Caco-2 (cell line): Measurements from ENCODE around the gene SPOUT1. TPM values are rescaled to one million over a fixed set of nuclear protein-coding genes. Genes with fewer than 3 reads are reported as not detected.
"Not testable (repeated sequence)": the region's sequence is repeated elsewhere in the genome, so short reads cannot be mapped to it uniquely, and the experiment has no call there.

ENCODE experiments used
- BruUV-seq: library from RNA; stranded (reverse); fragments of 400-500 nt; replicated peaks from 2 replicates; lab custom pipeline; 2021; lab: Mats Ljungman, UMichigan
- CTCF ChIA-PET: fragments of 300-600 bp; sonication (Branson Sonifier 250); formaldehyde crosslinking; loops from one replicate; lab custom pipeline; 2022; ENCODE audit warnings: antibody characterized with exemption; lab: Charles Lee
- POLR2A ChIA-PET: fragments of 300-600 bp; sonication (Branson Sonifier 250); formaldehyde crosslinking; loops from one replicate; lab custom pipeline; 2022; ENCODE audit warnings: antibody characterized with exemption; lab: Charles Lee
- DNase-seq, 2 experiments: peaks; one replicate each; pipeline versions ENCODE4 v3.0.0 to v3.0.0-alpha.2; 2020 to 2022
- H3K27me3 ChIP-seq: replicated peaks from 2 replicates; pipeline ENCODE4 v1.6.0; 2011; ENCODE audit warnings: low read length; ENCODE audit not compliant: control insufficient read depth, insufficient read depth
- H3K36me3 ChIP-seq: 2 replicates; pipeline ENCODE4 v1.5.1; 2011; ENCODE audit warnings: low read length; ENCODE audit not compliant: control insufficient read depth, insufficient read depth
- H3K4me1 ChIP-seq: fragments of 250-450 bp; sonication (Bioruptor Pico); 2 replicates; pipeline ENCODE4 v1.5.1; 2020; ENCODE audit warnings: mild to moderate bottlenecking
- H3K4me3 ChIP-seq: 2 replicates; pipeline ENCODE4 v1.5.1; 2011; ENCODE audit warnings: low read depth, mild to moderate bottlenecking, control low read depth, low read length
- H3K9me3 ChIP-seq: fragments of 250-450 bp; sonication (Bioruptor Pico); 2 replicates; pipeline ENCODE4 v1.5.1; 2020; ENCODE audit warnings: mild to moderate bottlenecking, moderate library complexity
- H3K27ac Mint-ChIP-seq: one replicate; pipeline ENCODE4 v1.8.0; 2022; ENCODE audit warnings: mixed read lengths; ENCODE audit not compliant: unreplicated experiment
- H3K27me3 Mint-ChIP-seq: one replicate; pipeline ENCODE4 v1.8.0; 2022; ENCODE audit warnings: mixed read lengths; ENCODE audit not compliant: insufficient read depth, unreplicated experiment
- H3K36me3 Mint-ChIP-seq: one replicate; pipeline ENCODE4 v1.8.0; 2022; ENCODE audit warnings: mild to moderate bottlenecking, mixed read lengths; ENCODE audit not compliant: insufficient read depth, unreplicated experiment
- H3K4me1 Mint-ChIP-seq: one replicate; pipeline ENCODE4 v1.8.0; 2022; ENCODE audit warnings: low read depth, mixed read lengths; ENCODE audit not compliant: unreplicated experiment
- H3K4me3 Mint-ChIP-seq: one replicate; pipeline ENCODE4 v1.8.0; 2022; ENCODE audit warnings: mild to moderate bottlenecking, moderate library complexity, mixed read lengths; ENCODE audit not compliant: unreplicated experiment
- H3K9me3 Mint-ChIP-seq: one replicate; pipeline ENCODE4 v1.8.0; 2022; ENCODE audit warnings: mixed read lengths; ENCODE audit not compliant: unreplicated experiment
- CTCF ChIP-seq, 2 experiments: fragments of 200-600 bp in 1 of 2; IDR thresholded peaks; 1 replicate in 1 of 2; 2 replicates in 1 of 2; pipeline versions ENCODE4 v1.5.1 to v1.8.0; 2011 to 2022; ENCODE audit warnings: antibody characterized with exemption in 1 of 2, control low read depth in 1 of 2, inconsistent platforms in 1 of 2, low read depth in 1 of 2, low read length in 1 of 2, mild to moderate bottlenecking in 1 of 2, moderate library complexity in 1 of 2; ENCODE audit not compliant: insufficient read depth in 1 of 2, severe bottlenecking in 1 of 2, unreplicated experiment in 1 of 2
- intact Hi-C: fragments of 100-400 bp; cut with micrococcal nuclease; formaldehyde crosslinking; loops from one replicate; pipeline ENCODE4 v1.10.0; 2022; ENCODE audit not compliant: unreplicated experiment
- total RNA-seq: library from RNA; stranded (reverse); gene quantifications from 2 replicates; pipeline ENCODE4 v1.2.3, GENCODE V29; 2022

The SPOUT1 gene
- total RNA-seq, 1 experiment from 2014 or later = 88.0 TPM

- no TSS peak for BruUV-seq
- no peak for DNase-seq
- ChIA-PET CTCF (no interaction called here), POLR2A (no interaction called here)
- H3K9me3 Mint-ChIP-seq = no peaks in the 10 kb centered on the region
- H3K9me3 ChIP-seq = no peaks in the 10 kb centered on the region
- intact Hi-C loops = no loop called here
- H3K36me3 Mint-ChIP-seq = peaks cover 27% of the 10 kb centered on the region
- no peak for TF ChIP-seq CTCF (IDR thresholded peaks at IDR 0.05; ENCODE audit: insufficient read depth in 1 of 2, low read depth in 1 of 2, low read length in 1 of 2, severe bottlenecking in 1 of 2, unreplicated experiment in 1 of 2)
- H3K4me1 ChIP-seq = no peaks in the 10 kb centered on the region
- no peaks in the 10 kb centered on the region for H3K4me1 Mint-ChIP-seq
- H3K27me3 Mint-ChIP-seq = no peaks in the 10 kb centered on the region
- no peak overlapping the region for H3K27ac Mint-ChIP-seq
- no peaks in the 10 kb centered on the region; the same call in 1 of the 2 replicates for H3K36me3 ChIP-seq
- H3K27me3 ChIP-seq = no peaks in the 10 kb centered on the region
- no peak overlapping the region for H3K4me3 ChIP-seq
- no peak overlapping the region for H3K4me3 Mint-ChIP-seq
Observed at GRCh38 chr9:128802482-128802881, 27.1 kb downstream of the SPOUT1 start.

GRCh38 chr9:128800061-128800460 lies 29.5 kb downstream of the SPOUT1 start:
- no peaks in the 10 kb centered on the region for H3K9me3 Mint-ChIP-seq
- Histone ChIP-seq H3K4me3 (no peak overlapping the region), H3K4me1 (no peaks in the 10 kb centered on the region), H3K36me3 (no peaks in the 10 kb centered on the region), H3K9me3 (no peaks in the 10 kb centered on the region), H3K27me3 (no peaks in the 10 kb centered on the region)
- TF ChIP-seq CTCF (IDR thresholded peaks at IDR 0.05; ENCODE audit: insufficient read depth in 1 of 2, low read depth in 1 of 2, low read length in 1 of 2, severe bottlenecking in 1 of 2, unreplicated experiment in 1 of 2) = no peak
- no peak overlapping the region for H3K27ac Mint-ChIP-seq
- BruUV-seq = no TSS peak
- no peaks in the 10 kb centered on the region for H3K4me1 Mint-ChIP-seq
- intact Hi-C loops = no loop called here
- H3K4me3 Mint-ChIP-seq = no peak overlapping the region
- POLR2A ChIA-PET = no interaction called here
- no peak for DNase-seq
- CTCF ChIA-PET = no interaction called here
- H3K27me3 Mint-ChIP-seq = no peaks in the 10 kb centered on the region
- peaks cover 26% of the 10 kb centered on the region for H3K36me3 Mint-ChIP-seq

GRCh38 chr9:128798896-128799295 lies 30.7 kb downstream of the SPOUT1 start:
- TF ChIP-seq CTCF (IDR thresholded peaks at IDR 0.05; ENCODE audit: insufficient read depth in 1 of 2, low read depth in 1 of 2, low read length in 1 of 2, severe bottlenecking in 1 of 2, unreplicated experiment in 1 of 2) = no peak
- POLR2A ChIA-PET = no interaction called here

GRCh38 chr9:128794961-128795360 lies 34.6 kb downstream of the SPOUT1 start:
- H3K9me3 ChIP-seq, H3K9me3 Mint-ChIP-seq, POLR2A ChIA-PET, H3K27me3 Mint-ChIP-seq, H3K4me3 ChIP-seq, H3K27me3 ChIP-seq, H3K27ac Mint-ChIP-seq, H3K4me1 Mint-ChIP-seq, H3K4me1 ChIP-seq, intact Hi-C loops, H3K36me3 ChIP-seq, BruUV-seq, DNase-seq, H3K4me3 Mint-ChIP-seq: not testable (repeated sequence)
- CTCF ChIA-PET = interaction anchor here (0.6 kb wide), 1 partner anchor 19 kb away, joined by 4 read pairs; no protein-coding TSS in a partner anchor
- peaks cover 14% of the 10 kb centered on the region for H3K36me3 Mint-ChIP-seq

More at GRCh38 chr9:128798896-128799295, 30.7 kb downstream of the SPOUT1 start:
- Mint-ChIP-seq H3K27ac (no peak overlapping the region), H3K36me3 (peaks cover 29% of the 10 kb centered on the region), H3K4me3 (no peak overlapping the region), H3K9me3 (no peaks in the 10 kb centered on the region), H3K4me1 (peaks cover 2% of the 10 kb centered on the region), H3K27me3 (no peaks in the 10 kb centered on the region)
- no peak for DNase-seq
- H3K4me3 ChIP-seq = no peak overlapping the region
- BruUV-seq = no TSS peak
- no peaks in the 10 kb centered on the region for H3K27me3 ChIP-seq
- H3K36me3 ChIP-seq = no peaks in the 10 kb centered on the region
- intact Hi-C loops = no loop called here
- CTCF ChIA-PET = interaction anchor here (1.2 kb wide), 1 partner anchor 19 kb away, joined by 3 read pairs; the partner anchor contains the start of gene ENDOG
- no peaks in the 10 kb centered on the region for H3K4me1 ChIP-seq
- H3K9me3 ChIP-seq = no peaks in the 10 kb centered on the region
